ENCODE results near the gene NT5DC2. TPM values are rescaled to one million over a fixed set of nuclear protein-coding genes. Genes with fewer than 3 reads are reported as not detected.

The NT5DC2 gene
- polyA plus RNA-seq, 1 experiment, result 97.9 TPM

- Histone ChIP-seq H3K4me3 (ENCODE audit: low read depth, low read length) (no peak overlapping the region), H3K9me3 (ENCODE audit: control insufficient read depth, insufficient read depth, low read length) (no peaks in the 10 kb centered on the region; the same call in 1 of the 2 replicates), H3K27ac (ENCODE audit: low read depth, low read length) (no peak overlapping the region), H3K27me3 (ENCODE audit: control insufficient read depth, insufficient read depth, low read length) (peaks cover 29% of the 10 kb centered on the region)
- DNase-seq (ENCODE audit: low read depth, low spot score), result no peak
- CTCF ChIA-PET, result no interaction called here
- POLR2A ChIA-PET, result no interaction called here
- TF ChIP-seq CTCF (IDR thresholded peaks at IDR 0.05; ENCODE audit: low read depth, low read length), result no peak
These were observed 18.5 kb downstream of the NT5DC2 start for GRCh38 chr3:52515192-52515591.

- TF ChIP-seq CTCF (IDR thresholded peaks at IDR 0.05; ENCODE audit: low read depth, low read length), result no peak
- Histone ChIP-seq H3K27me3 (ENCODE audit: control insufficient read depth, insufficient read depth, low read length) (peaks cover 29% of the 10 kb centered on the region), H3K9me3 (ENCODE audit: control insufficient read depth, insufficient read depth, low read length) (no peaks in the 10 kb centered on the region; the same call in 1 of the 2 replicates), H3K27ac (ENCODE audit: low read depth, low read length) (no peak overlapping the region), H3K4me3 (ENCODE audit: low read depth, low read length) (no peak overlapping the region)
- POLR2A ChIA-PET, result no interaction called here
- no peak for DNase-seq (ENCODE audit: low read depth, low spot score)
- CTCF ChIA-PET, result no interaction called here
These were observed 19.1 kb downstream of the NT5DC2 start for GRCh38 chr3:52514576-52514975.

- Histone ChIP-seq H3K4me3 (ENCODE audit: low read depth, low read length) (no peak overlapping the region), H3K27ac (ENCODE audit: low read depth, low read length) (no peak overlapping the region), H3K27me3 (ENCODE audit: control insufficient read depth, insufficient read depth, low read length) (peaks cover 29% of the 10 kb centered on the region), H3K9me3 (ENCODE audit: control insufficient read depth, insufficient read depth, low read length) (no peaks in the 10 kb centered on the region; the same call in 1 of the 2 replicates)
- TF ChIP-seq CTCF (IDR thresholded peaks at IDR 0.05; ENCODE audit: low read depth, low read length), result no peak
- POLR2A ChIA-PET, result no interaction called here
- CTCF ChIA-PET, result no interaction called here
- no peak for DNase-seq (ENCODE audit: low read depth, low spot score)
These were observed 20.4 kb downstream of the NT5DC2 start for GRCh38 chr3:52513281-52513680.

- no peak for TF ChIP-seq CTCF (IDR thresholded peaks at IDR 0.05; ENCODE audit: low read depth, low read length)
- no peak overlapping the region for H3K4me3 ChIP-seq (ENCODE audit: low read depth, low read length)
- DNase-seq (ENCODE audit: low read depth, low spot score), result no peak
- peaks cover 29% of the 10 kb centered on the region for H3K27me3 ChIP-seq (ENCODE audit: control insufficient read depth, insufficient read depth, low read length)
- ChIA-PET CTCF (no interaction called here), POLR2A (interaction anchor here (1.1 kb wide), 1 partner anchor 10 kb away, joined by 3 read pairs; no protein-coding TSS in a partner anchor)
- no peaks in the 10 kb centered on the region; the same call in 1 of the 2 replicates for H3K9me3 ChIP-seq (ENCODE audit: control insufficient read depth, insufficient read depth, low read length)
- H3K27ac ChIP-seq (ENCODE audit: low read depth, low read length), result no peak overlapping the region
These were observed 20.9 kb downstream of the NT5DC2 start for GRCh38 chr3:52512727-52513126.

GRCh38 chr3:52512105-52512504 lies 21.6 kb downstream of the NT5DC2 start:
- TF ChIP-seq CTCF (IDR thresholded peaks at IDR 0.05; ENCODE audit: low read depth, low read length), result no peak
- ChIA-PET CTCF (no interaction called here), POLR2A (interaction anchor here (1.1 kb wide), 1 partner anchor 9 kb away, joined by 3 read pairs; no protein-coding TSS in a partner anchor)
- H3K27ac ChIP-seq (ENCODE audit: low read depth, low read length), result no peak overlapping the region
- no peak for DNase-seq (ENCODE audit: low read depth, low spot score)
- no peaks in the 10 kb centered on the region; the same call in 1 of the 2 replicates for H3K9me3 ChIP-seq (ENCODE audit: control insufficient read depth, insufficient read depth, low read length)
- peaks cover 29% of the 10 kb centered on the region for H3K27me3 ChIP-seq (ENCODE audit: control insufficient read depth, insufficient read depth, low read length)
- no peak overlapping the region for H3K4me3 ChIP-seq (ENCODE audit: low read depth, low read length)

Measured in AG04450 (cell line).